PC-3 (cell line): Measurements from ENCODE around the gene FBLN7. TPM values are rescaled to one million over a fixed set of nuclear protein-coding genes. Genes with fewer than 3 reads are reported as not detected.

Source experiments
- ATAC-seq: fragments of 200-7000 bp; cut with Tn5 transposase; 2 replicates; pipeline ENCODE4 v1.9.1; 2020; ENCODE audit warnings: mild to moderate bottlenecking, moderate library complexity
- BruUV-seq: library from RNA; stranded (reverse); fragments of 400-500 nt; replicated peaks from 2 replicates; lab custom pipeline; 2021; lab: Mats Ljungman, UMichigan
- CTCF ChIA-PET: fragments of 300-600 bp; sonication (Branson Sonifier 250); formaldehyde crosslinking; loops from one replicate; lab custom pipeline; 2022; ENCODE audit warnings: antibody characterized with exemption; lab: Charles Lee
- POLR2A ChIA-PET: fragments of 300-600 bp; sonication (Branson Sonifier 250); formaldehyde crosslinking; loops from one replicate; lab custom pipeline; 2022; ENCODE audit warnings: antibody characterized with exemption; ENCODE audit not compliant: unreplicated experiment; lab: Charles Lee
- DNase-seq: peaks from one replicate; pipeline ENCODE4 v3.0.0-alpha.2; 2015
- H2AFZ ChIP-seq: fragments of 300-600 bp; sonication (generic); 2 replicates; pipeline ENCODE4 v1.6.0; 2016; ENCODE audit warnings: antibody characterized with exemption, low read length
- H3F3A ChIP-seq: fragments of 300-600 bp; sonication (generic); one replicate; pipeline ENCODE4 v1.6.0; 2017; ENCODE audit warnings: antibody characterized with exemption, low read length, control low read depth, mild to moderate bottlenecking; ENCODE audit not compliant: unreplicated experiment
- H3K27ac ChIP-seq: fragments of 300-600 bp; sonication (generic); 2 replicates; pipeline ENCODE4 v1.5.1; 2016; ENCODE audit warnings: mild to moderate bottlenecking, low read length
- H3K27me3 ChIP-seq: fragments of 300-600 bp; sonication (generic); 2 replicates; pipeline ENCODE4 v1.6.1; 2016; ENCODE audit warnings: low read length, mixed read lengths
- H3K36me3 ChIP-seq: fragments of 300-600 bp; sonication (generic); 2 replicates; pipeline ENCODE4 v1.6.1; 2016; ENCODE audit warnings: low read depth, mixed run types, low read length, mixed read lengths
- H3K4me1 ChIP-seq: fragments of 300-600 bp; sonication (generic); 2 replicates; pipeline ENCODE4 v1.5.1; 2016; ENCODE audit warnings: low read length; ENCODE audit not compliant: insufficient read depth
- H3K4me2 ChIP-seq: fragments of 300-600 bp; sonication (generic); 2 replicates; pipeline ENCODE4 v1.6.0; 2016; ENCODE audit warnings: low read length
- H3K4me3 ChIP-seq: fragments of 300-600 bp; sonication (generic); 2 replicates; pipeline ENCODE4 v1.5.1; 2016; ENCODE audit warnings: mild to moderate bottlenecking, low read length, mixed read lengths
- H3K79me2 ChIP-seq: fragments of 300-600 bp; sonication (generic); 2 replicates; pipeline ENCODE4 v1.6.1; 2017; ENCODE audit warnings: low read length, mixed read lengths
- H3K9ac ChIP-seq: fragments of 300-600 bp; sonication (generic); 2 replicates; pipeline ENCODE4 v1.6.0; 2016; ENCODE audit warnings: mild to moderate bottlenecking, low read length
- H3K9me2 ChIP-seq: fragments of 300-600 bp; sonication (generic); replicated peaks from 2 replicates; pipeline ENCODE4 v1.6.1; 2016; ENCODE audit warnings: mixed run types, low read length, mixed read lengths
- H3K9me3 ChIP-seq: fragments of 300-600 bp; sonication (generic); 2 replicates; pipeline ENCODE4 v1.6.1; 2016; ENCODE audit warnings: low read length, mixed read lengths
- H4K20me1 ChIP-seq: fragments of 300-600 bp; sonication (generic); 2 replicates; pipeline ENCODE4 v1.6.1; 2016; ENCODE audit warnings: low read length, mixed read lengths
- EZH2 ChIP-seq: fragments of 300-600 bp; sonication (generic); IDR thresholded peaks from one replicate; pipeline ENCODE4 v1.6.1; 2017; ENCODE audit warnings: antibody characterized with exemption, mild to moderate bottlenecking, low read length; ENCODE audit not compliant: unreplicated experiment
- EZH2phosphoT487 ChIP-seq: fragments of 300-600 bp; sonication (generic); IDR thresholded peaks from 2 replicates; pipeline ENCODE4 v1.6.1; 2018; ENCODE audit warnings: mild to moderate bottlenecking, antibody characterized with exemption, low read length, borderline replicate concordance
- intact Hi-C: fragments of 100-400 bp; cut with micrococcal nuclease; formaldehyde crosslinking; loops from 2 replicates; pipeline ENCODE4 v1.9.0; 2023
- total RNA-seq: library from RNA; depleted of rRNA; stranded (reverse); fragments of >200 nt; gene quantifications from 2 replicates; pipeline ENCODE4 v1.2.3, GENCODE V29; 2014
- TF ChIP-seq, protein P1 (sequence below): fragments of 300-600 bp; sonication (generic); conservative IDR thresholded peaks from 2 replicates; pipeline ENCODE4 v1.5.1; 2017; ENCODE audit warnings: antibody characterized with exemption, low read depth, mild to moderate bottlenecking, low read length

FBLN7 gene
- total RNA-seq, 1 experiment from 2014 or later, result 2.2 TPM

DNA sequence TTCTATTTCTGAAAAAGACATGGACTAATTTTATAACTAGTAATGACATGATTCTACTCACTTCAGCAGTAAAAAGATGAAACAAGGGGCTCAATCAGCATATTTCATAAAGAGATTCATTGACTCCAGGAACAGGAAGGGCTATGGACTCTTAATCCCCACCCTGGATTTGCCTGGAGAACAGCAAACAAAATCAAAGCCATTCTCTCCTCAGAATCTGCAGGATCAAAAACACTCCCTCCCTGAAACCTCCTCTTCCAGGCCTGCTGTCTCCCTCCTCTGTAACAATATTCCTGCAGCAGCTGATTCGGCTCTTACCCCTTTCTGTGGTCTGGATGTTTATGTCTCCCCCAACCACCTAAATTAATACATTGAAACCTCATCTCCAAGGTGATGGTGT is 59.7 kb downstream of the FBLN7 start:
- CTCF ChIA-PET, result no interaction called here
- Histone ChIP-seq H3F3A (no peaks in the 10 kb centered on the region), H3K27me3 (no peaks in the 10 kb centered on the region), H3K36me3 (no peaks in the 10 kb centered on the region), H3K9me2 (no peaks in the 10 kb centered on the region), H3K9ac (no peak overlapping the region), H3K4me3 (no peak overlapping the region), H3K4me1 (no peaks in the 10 kb centered on the region), H3K27ac (no peak overlapping the region), H4K20me1 (no peaks in the 10 kb centered on the region), H3K79me2 (no peaks in the 10 kb centered on the region), H3K9me3 (no peaks in the 10 kb centered on the region), H3K4me2 (no peak overlapping the region), H2AFZ (no peak overlapping the region)
- no peak for DNase-seq
- POLR2A ChIA-PET, result no interaction called here
- intact Hi-C loops, result no loop called here
- TF ChIP-seq EZH2phosphoT487 (no peak), EZH2 (no peak)
- TF ChIP-seq, protein P1, sequence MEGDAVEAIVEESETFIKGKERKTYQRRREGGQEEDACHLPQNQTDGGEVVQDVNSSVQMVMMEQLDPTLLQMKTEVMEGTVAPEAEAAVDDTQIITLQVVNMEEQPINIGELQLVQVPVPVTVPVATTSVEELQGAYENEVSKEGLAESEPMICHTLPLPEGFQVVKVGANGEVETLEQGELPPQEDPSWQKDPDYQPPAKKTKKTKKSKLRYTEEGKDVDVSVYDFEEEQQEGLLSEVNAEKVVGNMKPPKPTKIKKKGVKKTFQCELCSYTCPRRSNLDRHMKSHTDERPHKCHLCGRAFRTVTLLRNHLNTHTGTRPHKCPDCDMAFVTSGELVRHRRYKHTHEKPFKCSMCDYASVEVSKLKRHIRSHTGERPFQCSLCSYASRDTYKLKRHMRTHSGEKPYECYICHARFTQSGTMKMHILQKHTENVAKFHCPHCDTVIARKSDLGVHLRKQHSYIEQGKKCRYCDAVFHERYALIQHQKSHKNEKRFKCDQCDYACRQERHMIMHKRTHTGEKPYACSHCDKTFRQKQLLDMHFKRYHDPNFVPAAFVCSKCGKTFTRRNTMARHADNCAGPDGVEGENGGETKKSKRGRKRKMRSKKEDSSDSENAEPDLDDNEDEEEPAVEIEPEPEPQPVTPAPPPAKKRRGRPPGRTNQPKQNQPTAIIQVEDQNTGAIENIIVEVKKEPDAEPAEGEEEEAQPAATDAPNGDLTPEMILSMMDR, result no peak
- BruUV-seq, result no TSS peak
- no peak for ATAC-seq

DNA sequence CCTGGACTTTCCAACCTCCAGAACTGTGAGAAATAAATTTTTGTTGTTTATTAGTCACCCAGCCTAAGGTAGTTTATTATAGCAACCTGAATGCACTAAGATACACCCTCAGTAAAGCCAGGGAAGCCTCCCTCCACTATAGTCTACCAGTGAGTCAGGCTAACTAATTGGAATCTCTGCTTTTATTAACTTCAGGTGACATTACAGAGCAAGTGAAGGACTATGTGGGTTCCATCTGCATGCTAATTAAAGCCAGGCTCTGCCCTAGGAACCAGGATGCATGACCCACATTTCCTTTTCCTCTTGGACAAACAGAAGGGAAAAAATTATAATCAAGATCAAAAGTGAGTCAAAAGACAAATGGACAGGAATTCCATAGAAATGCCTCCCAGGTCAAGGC is 60.6 kb downstream of the FBLN7 start:
- no peak for DNase-seq
- TF ChIP-seq EZH2phosphoT487 (no peak), EZH2 (no peak)
- TF ChIP-seq, protein P1, result no peak
- no TSS peak for BruUV-seq
- Histone ChIP-seq H3F3A (no peaks in the 10 kb centered on the region), H3K4me1 (no peaks in the 10 kb centered on the region), H3K79me2 (no peaks in the 10 kb centered on the region), H3K9me2 (no peaks in the 10 kb centered on the region), H3K9ac (no peak overlapping the region), H4K20me1 (no peaks in the 10 kb centered on the region), H3K4me2 (no peak overlapping the region), H3K4me3 (no peak overlapping the region), H3K27me3 (no peaks in the 10 kb centered on the region), H3K27ac (no peak overlapping the region), H3K36me3 (no peaks in the 10 kb centered on the region), H2AFZ (no peak overlapping the region), H3K9me3 (no peaks in the 10 kb centered on the region)
- ChIA-PET CTCF (no interaction called here), POLR2A (no interaction called here)
- intact Hi-C loops, result no loop called here
- no peak for ATAC-seq

DNA sequence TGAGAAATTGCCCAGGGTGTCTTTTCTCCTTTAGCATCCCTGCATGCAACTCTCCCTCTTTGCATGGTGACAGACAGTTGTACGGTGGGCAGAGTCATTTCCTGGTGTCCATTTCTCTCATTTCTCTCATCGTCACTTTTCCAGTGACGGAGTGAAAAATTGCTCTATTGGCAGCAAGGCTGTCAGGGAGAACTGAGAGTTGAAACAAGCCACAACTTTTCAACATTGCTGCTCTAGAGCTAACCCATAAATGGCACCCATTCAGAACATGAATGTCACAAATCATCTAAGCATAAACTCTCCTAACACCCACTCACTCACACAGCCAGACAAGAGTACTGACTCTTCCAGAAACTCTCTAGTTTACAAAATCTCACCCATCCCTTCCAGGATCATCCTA is 61.0 kb downstream of the FBLN7 start:
- no TSS peak for BruUV-seq
- H3K4me1 ChIP-seq, result no peaks in the 10 kb centered on the region
- ChIA-PET POLR2A (no interaction called here), CTCF (no interaction called here)
- TF ChIP-seq EZH2phosphoT487, result no peak
- TF ChIP-seq, protein P1, result no peak
- no peak for TF ChIP-seq EZH2
- no peaks in the 10 kb centered on the region for H3K27me3 ChIP-seq
- H3K4me3 ChIP-seq, result no peak overlapping the region
- H3K27ac ChIP-seq, result no peak overlapping the region
- H2AFZ ChIP-seq, result no peak overlapping the region
- no peak overlapping the region for H3K9ac ChIP-seq
- DNase-seq, result no peak
- ATAC-seq, result no peak
- no peaks in the 10 kb centered on the region for H4K20me1 ChIP-seq
- H3K79me2 ChIP-seq, result no peaks in the 10 kb centered on the region
- H3K9me2 ChIP-seq, result no peaks in the 10 kb centered on the region
- no peak overlapping the region for H3K4me2 ChIP-seq
- H3K9me3 ChIP-seq, result no peaks in the 10 kb centered on the region
- no peaks in the 10 kb centered on the region for H3K36me3 ChIP-seq
- intact Hi-C loops, result no loop called here
- H3F3A ChIP-seq, result no peaks in the 10 kb centered on the region
